SK-N-MC (cell line): ENCODE results near the gene EPAS1.

Experiments used
- EZH2 ChIP-seq: fragments of 200-600 bp; sonication (generic); IDR thresholded peaks from one replicate; pipeline ENCODE4 v1.6.1; 2017; ENCODE audit warnings: antibody characterized with exemption
- POLR2AphosphoS5 ChIP-seq: IDR thresholded peaks from 2 replicates; pipeline ENCODE4 v1.6.1; 2012; ENCODE audit warnings: mild to moderate bottlenecking, low read depth, low read length, borderline replicate concordance

DNA sequence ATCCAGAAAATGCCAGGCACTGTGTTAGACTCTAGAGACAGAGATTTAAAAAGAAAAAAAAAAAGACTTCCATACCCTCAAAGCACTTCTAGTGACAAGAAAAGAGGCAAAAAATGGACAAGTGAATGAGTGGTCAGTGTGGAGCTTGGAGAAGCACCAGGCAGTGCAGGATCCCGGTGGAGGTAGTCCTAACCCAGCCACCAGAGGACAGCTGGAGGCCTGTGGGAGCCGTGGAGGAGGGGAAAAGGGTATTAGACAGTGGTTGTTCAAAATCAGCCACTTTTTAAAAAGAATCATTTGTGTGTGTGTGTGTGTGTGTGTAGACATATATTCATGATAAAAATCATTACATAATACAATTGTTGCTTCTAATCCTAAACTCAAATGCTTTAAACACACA, 32.8 kb upstream of the EPAS1 start:
- TF ChIP-seq POLR2AphosphoS5 = no peak
- TF ChIP-seq EZH2 = no peak
